BJ (cell line): ENCODE measurements around the gene NMS. TPM values are rescaled to one million over a fixed set of nuclear protein-coding genes. Genes with fewer than 3 reads are reported as not detected.

Experiments
- CTCF ChIA-PET: fragments of 350-600 bp; formaldehyde crosslinking; extraction: SDS; loops from one replicate; lab custom pipeline; 2021; ENCODE audit warnings: antibody characterized with exemption, inconsistent platforms; lab: Yijun Ruan, JAX
- POLR2A ChIA-PET: fragments of 300-600 bp; sonication (Branson Sonifier 250); formaldehyde crosslinking; extraction: SDS; loops from one replicate; lab custom pipeline; 2021; ENCODE audit warnings: antibody characterized with exemption; lab: Charles Lee
- DNase-seq: peaks from one replicate; pipeline ENCODE4 v3.0.0-alpha.2; 2011; ENCODE audit warnings: low read depth
- H3K27me3 ChIP-seq: 2 replicates; pipeline ENCODE4 v1.6.0; 2011; ENCODE audit warnings: low read length; ENCODE audit not compliant: control insufficient read depth, insufficient read depth
- H3K36me3 ChIP-seq: 2 replicates; pipeline ENCODE4 v1.5.1; 2011; ENCODE audit warnings: low read length; ENCODE audit not compliant: control insufficient read depth, insufficient read depth
- H3K4me3 ChIP-seq: 2 replicates; pipeline ENCODE4 v1.5.1; 2011; ENCODE audit warnings: low read depth, mild to moderate bottlenecking, control low read depth, low read length
- CTCF ChIP-seq: IDR thresholded peaks from 2 replicates; pipeline ENCODE4 v1.5.1; 2011; ENCODE audit warnings: low read depth, mild to moderate bottlenecking, control low read depth, inconsistent platforms, low read length, moderate library complexity; ENCODE audit not compliant: insufficient read depth
- polyA plus RNA-seq: library from polyadenylated mRNA; depleted of rRNA; stranded (reverse); fragments of >200 nt; gene quantifications from 2 replicates; pipeline ENCODE4 v1.2.3, GENCODE V29; 2011

Gene NMS
- polyA plus RNA-seq, 1 experiment: not detected

GRCh38 chr2:100522430-100522829 is 52.1 kb downstream of the NMS start:
- ChIA-PET POLR2A (no interaction called here), CTCF (no interaction called here)
- TF ChIP-seq CTCF: no peak

GRCh38 chr2:100524331-100524730 is 54.0 kb downstream of the NMS start:
- ChIA-PET POLR2A (no interaction called here), CTCF (no interaction called here)
- DNase-seq: no peak
- H3K27me3 ChIP-seq: no peaks in the 10 kb centered on the region; the same call in 1 of the 2 replicates
- TF ChIP-seq CTCF: no peak
- H3K4me3 ChIP-seq: no peak overlapping the region
- H3K36me3 ChIP-seq: no peaks in the 10 kb centered on the region

More at GRCh38 chr2:100522430-100522829, 52.1 kb downstream of the NMS start:
- H3K36me3 ChIP-seq: no peaks in the 10 kb centered on the region
- H3K27me3 ChIP-seq: peaks cover 2% of the 10 kb centered on the region
- H3K4me3 ChIP-seq: no peak overlapping the region
- DNase-seq: no peak

- no peaks in the 10 kb centered on the region; the same call in 1 of the 2 replicates for H3K27me3 ChIP-seq
- POLR2A ChIA-PET: no interaction called here
- TF ChIP-seq CTCF: no peak
- no peak for DNase-seq
- CTCF ChIA-PET: no interaction called here
- H3K36me3 ChIP-seq: no peaks in the 10 kb centered on the region
- H3K4me3 ChIP-seq: no peak overlapping the region
Observed at GRCh38 chr2:100526868-100527267, 56.6 kb downstream of the NMS start.

GRCh38 chr2:100527440-100528015 is 57.2 kb downstream of the NMS start:
- H3K27me3 ChIP-seq: no peaks in the 10 kb centered on the region; the same call in 1 of the 2 replicates
- DNase-seq: no peak
- H3K4me3 ChIP-seq: no peak overlapping the region
- ChIA-PET CTCF (no interaction called here), POLR2A (no interaction called here)
- TF ChIP-seq CTCF: no peak
- H3K36me3 ChIP-seq: no peaks in the 10 kb centered on the region

- no peak overlapping the region for H3K4me3 ChIP-seq
- no peaks in the 10 kb centered on the region for H3K36me3 ChIP-seq
- TF ChIP-seq CTCF: no peak
- H3K27me3 ChIP-seq: no peaks in the 10 kb centered on the region
- ChIA-PET POLR2A (no interaction called here), CTCF (no interaction called here)
- DNase-seq: no peak
Observed at GRCh38 chr2:100529176-100529575, 58.9 kb downstream of the NMS start.
